ENCODE measurements around the gene MAST3.

DNA sequence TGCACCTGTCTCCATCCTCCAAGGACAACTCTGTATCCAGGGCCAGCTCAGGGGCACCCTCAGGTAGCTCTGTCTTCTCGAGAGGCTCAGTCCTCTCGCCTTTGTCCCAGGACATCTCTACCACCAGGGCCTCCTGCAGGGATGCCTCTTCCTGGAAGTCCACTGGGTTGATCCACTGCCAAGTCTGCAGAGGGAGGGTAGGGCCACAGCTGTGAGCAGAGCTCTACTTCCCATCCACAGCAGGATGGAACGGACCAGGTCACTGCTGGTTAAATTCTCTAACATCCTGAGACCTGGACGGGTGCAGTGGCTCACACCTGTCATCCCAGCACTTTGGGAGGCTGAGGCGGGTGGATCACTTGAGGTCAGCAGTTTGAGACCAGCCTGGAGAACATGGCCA lies 37.7 kb upstream of the MAST3 start:
- TF ChIP-seq POLR2A (IDR thresholded peaks at IDR 0.05) (no peak), POLR2AphosphoS5 (IDR thresholded peaks at IDR 0.05) (no peak)
- TF ChIP-seq, protein P1, sequence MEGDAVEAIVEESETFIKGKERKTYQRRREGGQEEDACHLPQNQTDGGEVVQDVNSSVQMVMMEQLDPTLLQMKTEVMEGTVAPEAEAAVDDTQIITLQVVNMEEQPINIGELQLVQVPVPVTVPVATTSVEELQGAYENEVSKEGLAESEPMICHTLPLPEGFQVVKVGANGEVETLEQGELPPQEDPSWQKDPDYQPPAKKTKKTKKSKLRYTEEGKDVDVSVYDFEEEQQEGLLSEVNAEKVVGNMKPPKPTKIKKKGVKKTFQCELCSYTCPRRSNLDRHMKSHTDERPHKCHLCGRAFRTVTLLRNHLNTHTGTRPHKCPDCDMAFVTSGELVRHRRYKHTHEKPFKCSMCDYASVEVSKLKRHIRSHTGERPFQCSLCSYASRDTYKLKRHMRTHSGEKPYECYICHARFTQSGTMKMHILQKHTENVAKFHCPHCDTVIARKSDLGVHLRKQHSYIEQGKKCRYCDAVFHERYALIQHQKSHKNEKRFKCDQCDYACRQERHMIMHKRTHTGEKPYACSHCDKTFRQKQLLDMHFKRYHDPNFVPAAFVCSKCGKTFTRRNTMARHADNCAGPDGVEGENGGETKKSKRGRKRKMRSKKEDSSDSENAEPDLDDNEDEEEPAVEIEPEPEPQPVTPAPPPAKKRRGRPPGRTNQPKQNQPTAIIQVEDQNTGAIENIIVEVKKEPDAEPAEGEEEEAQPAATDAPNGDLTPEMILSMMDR (IDR thresholded peaks at IDR 0.05): no peak

Measured in transverse colon (tissue), 4 donors.